ENCODE results near the gene WWOX. TPM values are rescaled to one million over a fixed set of nuclear protein-coding genes. Genes with fewer than 3 reads are reported as not detected.

Gene WWOX
- polyA plus RNA-seq, 1 donor (not counting 4 experiments of a cell fraction or from before 2014, with no cell fraction given): 5.1 TPM

GRCh38 chr16:78490431-78490830 lies 391.0 kb downstream of the WWOX start:
- H3K79me2 ChIP-seq (ENCODE audit: control insufficient read depth, insufficient read depth, low read length): no peaks in the 10 kb centered on the region
- H3K9me1 ChIP-seq (ENCODE audit: control insufficient read depth, extremely low read depth, insufficient read depth, low read length): no peaks in the 10 kb centered on the region
- no peaks in the 10 kb centered on the region for H4K20me1 ChIP-seq (ENCODE audit: control insufficient read depth, extremely low read depth, insufficient read depth, low read length)
- H3K9ac ChIP-seq (ENCODE audit: control insufficient read depth, extremely low read depth, insufficient read depth, low read length): no peak overlapping the region
- no peaks in the 10 kb centered on the region for H3K36me3 ChIP-seq (ENCODE audit: control insufficient read depth in 2 of 2, extremely low read depth in 1 of 2, insufficient read depth in 2 of 2, low read length in 2 of 2)
- TF ChIP-seq EZH2 (IDR thresholded peaks at IDR 0.05; ENCODE audit: low read length): no peak
- TF ChIP-seq CTCF (optimal IDR thresholded peaks at IDR 0.05 in 1 of 3, IDR thresholded peaks at IDR 0.05 in 1 of 3, conservative IDR thresholded peaks at IDR 0.05 in 1 of 3; ENCODE audit: extremely low read depth in 1 of 3, insufficient read depth in 2 of 3, low read length in 3 of 3): no peak
- FAIRE-seq (no peak), DNase-seq (ENCODE audit: low read depth, low spot score) (no peak)
- no peaks in the 10 kb centered on the region for H3K27me3 ChIP-seq (ENCODE audit: control insufficient read depth, extremely low read depth, insufficient read depth, low read length)
- dilution Hi-C loops (cut with MboI; ENCODE audit: extremely low pct_ligation_motif_present, low sequenced_read_pairs): no loop called here
- no peak overlapping the region for H2AFZ ChIP-seq (ENCODE audit: control insufficient read depth, low read length)
- no peaks in the 10 kb centered on the region for H3K4me1 ChIP-seq (ENCODE audit: control insufficient read depth, extremely low read depth, insufficient read depth, low read length)
- H3K4me3 ChIP-seq (ENCODE audit: control insufficient read depth in 2 of 3, extremely low read depth in 1 of 3, insufficient read depth in 2 of 3, low read depth in 1 of 3, low read length in 3 of 3): no peak overlapping the region
- H3K9me3 ChIP-seq (ENCODE audit: control insufficient read depth, low read depth, low read length): no peaks in the 10 kb centered on the region
- H3K4me2 ChIP-seq (ENCODE audit: control insufficient read depth, extremely low read depth, insufficient read depth, low read depth, low read length): no peak overlapping the region
- no peak overlapping the region for H3K27ac ChIP-seq (ENCODE audit: control insufficient read depth, insufficient read depth, low read length)

DNA sequence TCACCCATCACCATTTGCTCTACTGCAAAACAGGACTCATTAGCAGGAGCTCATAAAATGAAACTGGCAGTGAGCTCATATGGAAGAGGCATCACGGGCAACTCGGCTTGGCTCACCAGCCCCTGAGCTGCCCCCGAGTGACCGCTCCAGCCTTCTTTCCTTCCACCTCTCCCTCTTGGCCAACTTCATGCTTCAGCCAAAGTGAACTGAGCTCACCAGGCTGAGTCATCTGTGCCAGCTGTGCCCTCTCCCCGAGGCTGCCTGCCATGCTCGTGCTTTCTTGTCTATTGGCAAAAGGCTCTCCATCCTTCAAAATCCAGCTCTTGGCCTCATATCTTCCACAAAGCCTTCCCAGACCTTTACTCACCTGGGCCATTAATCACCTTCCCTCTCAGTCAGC lies 391.4 kb downstream of the WWOX start:
- H3K79me2 ChIP-seq (ENCODE audit: control insufficient read depth, insufficient read depth, low read length): no peaks in the 10 kb centered on the region
- FAIRE-seq (no peak), DNase-seq (ENCODE audit: low read depth, low spot score) (no peak)
- no peak overlapping the region for H2AFZ ChIP-seq (ENCODE audit: control insufficient read depth, low read length)
- H3K9me3 ChIP-seq (ENCODE audit: control insufficient read depth, low read depth, low read length): no peaks in the 10 kb centered on the region
- no peak for TF ChIP-seq EZH2 (IDR thresholded peaks at IDR 0.05; ENCODE audit: low read length)
- TF ChIP-seq CTCF (optimal IDR thresholded peaks at IDR 0.05 in 1 of 3, IDR thresholded peaks at IDR 0.05 in 1 of 3, conservative IDR thresholded peaks at IDR 0.05 in 1 of 3; ENCODE audit: extremely low read depth in 1 of 3, insufficient read depth in 2 of 3, low read length in 3 of 3): no peak
- H3K4me3 ChIP-seq (ENCODE audit: control insufficient read depth in 2 of 3, extremely low read depth in 1 of 3, insufficient read depth in 2 of 3, low read depth in 1 of 3, low read length in 3 of 3): no peak overlapping the region
- H3K27ac ChIP-seq (ENCODE audit: control insufficient read depth, insufficient read depth, low read length): no peak overlapping the region
- H3K4me1 ChIP-seq (ENCODE audit: control insufficient read depth, extremely low read depth, insufficient read depth, low read length): no peaks in the 10 kb centered on the region
- H3K36me3 ChIP-seq (ENCODE audit: control insufficient read depth in 2 of 2, extremely low read depth in 1 of 2, insufficient read depth in 2 of 2, low read length in 2 of 2): no peaks in the 10 kb centered on the region
- dilution Hi-C loops (cut with MboI; ENCODE audit: extremely low pct_ligation_motif_present, low sequenced_read_pairs): no loop called here
- H4K20me1 ChIP-seq (ENCODE audit: control insufficient read depth, extremely low read depth, insufficient read depth, low read length): no peaks in the 10 kb centered on the region
- H3K9me1 ChIP-seq (ENCODE audit: control insufficient read depth, extremely low read depth, insufficient read depth, low read length): no peaks in the 10 kb centered on the region
- H3K27me3 ChIP-seq (ENCODE audit: control insufficient read depth, extremely low read depth, insufficient read depth, low read length): no peaks in the 10 kb centered on the region
- H3K9ac ChIP-seq (ENCODE audit: control insufficient read depth, extremely low read depth, insufficient read depth, low read length): no peak overlapping the region
- H3K4me2 ChIP-seq (ENCODE audit: control insufficient read depth, extremely low read depth, insufficient read depth, low read depth, low read length): no peak overlapping the region

All from keratinocyte (primary cell).